GM19455 (cell line): ENCODE data around the gene CACNA1F.

Source experiments
- ATAC-seq: cut with Tn5 transposase; IDR thresholded peaks from one replicate; pipeline ENCODE4 v1.9.1; 2021; ENCODE audit not compliant: unreplicated experiment

Gene CACNA1F

GRCh38 chrX:49231333-49232000 is 1.7 kb downstream of the CACNA1F start:
- no peak for ATAC-seq

DNA sequence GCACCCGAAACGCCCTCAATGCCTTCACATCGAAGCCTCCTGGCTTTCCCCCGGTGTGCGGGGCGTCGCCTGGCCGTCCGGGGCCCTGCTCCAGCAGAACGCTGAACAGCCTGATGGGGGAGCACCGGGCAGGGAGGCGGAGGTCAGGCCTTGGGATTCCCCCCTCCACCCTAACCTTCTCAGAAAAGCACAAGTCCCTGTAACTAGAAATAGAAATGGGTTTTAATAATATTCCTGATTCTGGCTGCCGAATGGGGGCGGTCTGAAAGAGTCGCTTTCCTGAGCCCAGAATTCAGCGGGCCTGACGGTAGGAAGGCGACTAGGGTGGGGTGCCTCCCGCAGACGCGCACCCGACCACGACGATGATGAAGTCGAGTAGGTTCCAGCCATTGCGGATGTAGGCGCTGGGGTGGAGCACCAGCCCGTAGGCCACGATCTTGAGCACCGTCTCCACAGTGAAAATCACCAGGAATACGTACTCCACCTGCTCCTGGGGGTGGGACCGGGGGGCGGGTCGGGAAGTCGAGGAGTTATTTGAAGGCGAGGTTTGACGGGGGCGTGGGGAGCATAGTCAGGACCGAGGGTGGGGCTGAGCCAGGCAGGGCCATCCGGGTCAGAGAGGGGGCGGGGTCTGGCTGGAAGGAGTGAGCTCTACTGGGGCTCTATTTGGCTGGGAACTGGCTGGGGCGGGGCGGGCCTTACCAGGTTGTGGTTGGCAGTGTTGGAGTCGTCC is 2.5 kb downstream of the CACNA1F start:
- peak; percentile 70 for ATAC-seq

DNA sequence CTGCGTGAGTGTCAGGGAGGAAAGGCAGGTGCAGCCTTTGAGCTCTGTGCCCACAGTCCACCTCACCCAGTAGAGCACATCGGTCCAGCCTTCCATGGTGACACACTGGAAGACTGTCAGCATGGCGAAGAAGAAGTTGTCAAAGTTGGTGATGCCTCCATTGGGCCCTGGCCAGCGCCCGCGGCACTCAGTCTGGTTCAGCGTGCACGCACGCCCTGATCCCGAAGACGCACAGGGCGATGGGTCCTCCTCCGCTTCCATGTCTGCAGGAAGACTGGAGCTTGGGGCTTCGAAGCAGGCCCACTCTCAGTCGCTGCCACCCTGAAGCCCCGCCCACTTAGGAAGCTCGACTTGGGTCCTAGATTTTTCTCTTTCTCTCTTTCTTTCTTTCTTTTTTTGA is 5.0 kb downstream of the CACNA1F start:
- no peak for ATAC-seq

- ATAC-seq, result no peak
Measured at GRCh38 chrX:49227726-49228125, 5.4 kb downstream of the CACNA1F start.

GRCh38 chrX:49226946-49227345 is 6.2 kb downstream of the CACNA1F start:
- ATAC-seq, result no peak

- ATAC-seq, result no peak
Measured at GRCh38 chrX:49225858-49226257, 7.3 kb downstream of the CACNA1F start.

DNA sequence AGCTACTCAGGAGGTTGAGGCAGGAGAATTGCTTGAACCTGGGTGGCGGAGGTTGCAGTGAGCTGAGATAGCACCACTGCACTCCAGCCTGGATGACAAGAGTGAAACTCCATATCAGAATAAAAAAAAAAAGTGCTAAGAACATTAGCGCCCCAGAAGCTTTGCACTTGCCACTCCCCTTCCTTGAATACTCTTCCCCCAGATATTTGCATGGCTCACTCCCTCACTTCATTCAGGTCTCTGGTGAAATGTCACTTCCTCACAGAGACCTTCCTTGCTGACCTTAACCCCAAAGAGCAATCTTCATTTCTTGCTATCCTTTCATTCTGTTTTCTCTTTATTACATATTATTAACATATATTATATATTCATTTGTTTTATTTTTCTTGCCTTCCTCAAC is 11.3 kb downstream of the CACNA1F start:
- no peak for ATAC-seq

DNA sequence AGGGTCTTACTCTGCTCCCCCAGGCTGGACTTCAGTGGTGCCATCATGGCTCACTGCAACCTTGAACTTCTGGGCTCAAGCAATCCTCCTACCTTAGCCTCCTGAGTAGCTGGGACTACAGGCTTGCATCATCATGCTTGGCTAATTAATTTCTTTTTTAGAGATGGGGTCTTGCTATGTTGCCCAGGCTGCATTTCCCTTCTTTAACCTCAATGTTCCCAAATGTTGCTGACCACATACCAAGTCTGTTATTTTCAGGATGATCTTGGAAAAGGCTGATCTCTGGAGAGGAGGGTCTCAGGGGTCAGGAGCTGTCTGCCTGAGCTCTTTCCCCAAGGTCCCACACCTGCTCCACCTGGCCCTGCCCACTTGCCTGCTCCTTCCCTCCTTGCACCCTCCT is 13.0 kb downstream of the CACNA1F start:
- no peak for ATAC-seq

DNA sequence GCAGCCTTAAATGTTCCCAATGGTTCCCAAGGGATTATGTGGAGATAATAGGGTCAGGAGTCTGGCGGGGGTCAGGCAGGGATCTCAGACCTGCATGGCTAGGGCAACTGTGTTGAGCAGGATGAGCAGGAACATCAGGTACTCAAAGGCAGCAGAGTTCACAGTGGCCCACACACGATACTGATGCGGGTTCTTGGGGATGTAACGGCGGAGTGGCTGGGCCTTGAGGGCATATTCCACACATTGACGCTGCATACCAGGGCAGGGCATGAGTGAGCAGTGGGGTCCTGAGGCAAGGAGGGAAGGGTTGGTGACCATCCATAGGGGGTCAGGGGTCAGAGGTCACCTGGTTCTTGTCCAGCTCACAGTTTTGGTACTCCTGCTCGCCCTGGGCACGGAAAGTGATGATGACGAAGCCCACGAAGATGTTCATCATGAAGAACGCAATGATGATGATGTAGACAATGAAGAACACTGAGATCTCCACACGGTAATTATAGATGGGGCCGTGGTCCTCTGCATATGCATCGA is 18.1 kb downstream of the CACNA1F start:
- ATAC-seq, result no peak

GRCh38 chrX:49214416-49214815 is 18.7 kb downstream of the CACNA1F start:
- no peak for ATAC-seq

DNA sequence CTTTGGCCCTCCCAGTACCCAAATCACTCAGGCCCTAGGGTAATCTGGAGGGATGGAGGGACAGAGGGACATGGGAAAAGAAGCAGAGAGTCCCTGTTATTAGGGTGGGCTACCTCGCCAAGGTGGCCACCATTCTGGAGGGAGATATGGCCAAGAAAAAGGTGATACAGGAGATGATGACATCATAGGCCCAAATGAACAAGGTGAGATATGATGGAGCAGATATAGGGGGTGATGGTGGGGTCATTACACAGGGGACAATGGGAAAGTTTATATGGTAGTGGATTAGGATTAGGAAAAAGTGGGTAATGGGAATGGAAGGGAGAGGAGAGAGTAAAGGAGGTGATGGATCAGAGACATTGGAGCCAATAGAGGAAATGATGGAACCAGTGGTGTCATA is 20.3 kb downstream of the CACNA1F start:
- no peak for ATAC-seq

- no peak for ATAC-seq
Measured at GRCh38 chrX:49212209-49212608, 20.9 kb downstream of the CACNA1F start.

DNA sequence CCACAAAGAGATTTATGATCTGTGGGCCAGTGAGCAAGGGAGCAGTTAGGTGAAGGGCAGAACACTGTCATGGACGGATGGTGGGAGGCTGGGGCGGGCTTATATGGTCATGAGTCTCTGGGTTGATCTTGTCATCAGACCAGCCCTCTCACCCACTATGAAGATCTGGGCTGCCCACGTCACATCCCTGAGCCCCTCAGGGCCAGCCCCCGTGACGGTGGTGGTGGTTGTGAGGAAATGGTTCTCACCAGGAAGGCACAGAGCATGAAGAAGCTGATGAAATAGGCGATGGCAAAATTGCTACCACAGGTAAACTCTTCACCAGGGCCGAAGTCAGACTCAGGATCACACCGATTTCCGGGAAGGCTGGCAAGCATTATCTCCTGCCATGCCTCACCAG is 22.1 kb downstream of the CACNA1F start:
- ATAC-seq, result no peak

- ATAC-seq, result no peak
Measured at GRCh38 chrX:49210406-49210805, 22.7 kb downstream of the CACNA1F start.

DNA sequence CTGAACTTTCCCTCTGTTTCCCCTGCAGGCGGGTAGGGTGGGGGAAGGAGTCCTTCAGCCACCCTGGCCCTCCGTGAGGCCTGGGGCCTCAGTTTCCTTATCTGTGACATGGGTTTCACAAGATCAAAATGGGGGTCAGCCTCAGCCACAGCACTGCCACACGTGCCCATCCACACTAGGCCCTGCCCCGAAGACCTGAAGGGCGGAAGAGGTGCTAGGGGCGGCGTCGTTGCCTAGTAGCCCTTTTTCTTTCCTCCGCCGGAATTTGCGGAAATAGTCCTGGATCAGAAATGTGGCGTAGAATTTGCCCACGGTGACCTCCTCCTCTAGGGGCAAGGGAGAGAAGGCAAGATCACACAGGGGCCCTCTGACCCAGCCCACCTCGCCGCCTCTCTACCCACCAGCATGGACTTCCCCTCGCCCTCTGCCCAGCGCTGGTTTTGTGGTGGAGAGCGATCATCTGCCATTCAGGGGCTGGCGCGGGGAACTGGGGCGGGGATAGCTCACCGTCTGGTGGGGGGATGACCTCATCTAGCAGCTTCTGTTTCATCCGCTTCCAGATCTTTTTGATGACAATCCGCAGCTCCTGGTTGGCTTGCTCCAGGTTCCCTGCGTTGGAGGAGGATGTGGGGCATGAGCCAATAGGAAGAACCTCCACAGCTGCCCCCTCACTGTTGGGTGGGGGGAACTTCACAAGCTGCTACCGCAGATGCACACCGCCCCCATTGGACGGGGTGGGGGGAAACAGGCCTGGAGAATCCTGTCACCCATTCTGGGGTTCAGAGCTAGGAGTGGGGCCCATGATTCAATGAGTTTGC is 23.5 kb downstream of the CACNA1F start:
- no peak for ATAC-seq

DNA sequence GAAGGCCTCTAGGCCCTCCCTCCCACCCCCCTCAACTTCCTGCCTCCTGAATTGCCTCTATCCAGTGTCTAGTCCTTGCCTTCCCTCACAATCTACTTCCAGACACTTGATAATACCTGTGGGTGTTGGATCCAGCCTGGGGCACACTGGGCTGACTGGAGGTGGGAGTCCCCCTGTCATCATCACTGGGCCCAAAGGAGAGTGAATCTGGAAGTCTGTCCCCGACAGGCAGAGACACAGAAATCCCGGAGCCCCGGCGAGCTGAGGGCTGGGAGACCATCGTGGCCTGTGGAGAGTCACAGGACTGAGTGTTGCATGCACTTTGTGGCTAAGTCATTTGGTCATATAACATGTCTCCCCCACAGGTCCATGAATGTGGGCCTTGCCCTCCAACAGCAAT is 24.7 kb downstream of the CACNA1F start:
- no peak for ATAC-seq

DNA sequence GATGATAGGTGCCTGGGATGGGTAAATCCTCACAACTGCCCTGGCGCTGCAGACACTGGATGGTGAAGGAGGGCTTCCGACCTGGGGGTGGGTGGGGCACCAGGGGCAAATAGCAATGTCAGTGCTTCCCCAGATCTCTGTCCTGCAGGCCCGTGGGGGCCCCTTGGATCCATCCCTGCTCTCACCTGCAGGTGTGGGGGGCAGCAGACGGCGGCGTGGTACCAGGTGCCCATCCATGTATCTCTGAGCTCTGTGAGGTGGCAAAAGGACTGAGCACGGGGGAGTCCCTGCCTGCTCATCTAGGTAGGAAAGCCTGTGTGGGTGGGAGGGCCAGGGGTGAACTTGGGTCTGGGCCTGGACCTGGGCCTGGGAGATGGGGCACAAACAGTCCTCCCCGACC is 26.6 kb downstream of the CACNA1F start:
- no peak for ATAC-seq

GRCh38 chrX:49205443-49205842 is 27.7 kb downstream of the CACNA1F start:
- ATAC-seq, result no peak

- ATAC-seq, result no peak
Measured at GRCh38 chrX:49204709-49205108, 28.4 kb downstream of the CACNA1F start.

DNA sequence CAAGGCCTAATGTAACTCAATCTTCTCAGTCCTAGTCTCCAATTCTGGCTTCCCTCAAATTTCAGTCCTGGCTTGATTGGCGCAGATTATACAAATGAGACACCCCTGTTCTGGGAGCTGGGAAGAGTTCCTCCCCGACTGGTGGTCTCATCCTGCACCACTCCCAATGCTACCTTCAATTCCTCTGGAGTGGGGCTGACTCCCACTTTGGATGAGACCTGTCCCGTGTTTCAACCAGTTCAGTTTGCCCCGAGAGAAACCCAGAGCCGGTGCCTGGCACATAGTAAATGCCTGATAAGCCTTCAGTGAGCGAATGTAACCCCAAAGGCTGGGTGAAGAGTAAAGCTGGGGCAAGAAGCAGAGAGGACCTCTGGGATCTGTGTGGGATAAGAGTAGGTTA is 29.1 kb downstream of the CACNA1F start:
- no peak for ATAC-seq

DNA sequence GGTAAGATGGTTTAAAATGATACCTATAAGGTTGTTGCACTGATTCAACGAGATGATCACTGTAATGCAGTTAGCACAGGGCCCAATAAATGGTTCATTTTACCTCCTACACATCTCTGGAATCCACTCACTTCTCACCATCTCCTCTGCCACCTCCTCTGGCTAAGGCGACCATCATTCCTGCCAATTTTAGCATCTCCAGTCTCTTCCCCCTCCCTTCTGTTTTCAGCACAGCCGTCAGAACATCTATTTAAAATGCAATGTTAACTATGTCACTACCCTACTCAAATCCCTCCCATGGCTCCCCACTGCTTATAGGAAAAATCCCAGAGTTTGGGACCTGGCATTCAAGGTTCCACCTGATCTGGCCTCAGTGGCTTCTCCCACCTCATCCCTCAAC is 29.6 kb downstream of the CACNA1F start:
- no peak for ATAC-seq

GRCh38 chrX:49202022-49202421 is 31.1 kb downstream of the CACNA1F start:
- ATAC-seq, result no peak
